HT-29 (cell line): ENCODE measurements around the gene FTO. TPM values are rescaled to one million over a fixed set of nuclear protein-coding genes. Genes with fewer than 3 reads are reported as not detected.
A peak's percentile ranks its signal among the peaks of the same experiment; 100 is the strongest.

Source experiments
- DNase-seq: peaks from one replicate; pipeline ENCODE4 v3.0.0-alpha.2; 2015; ENCODE audit warnings: low spot score
- total RNA-seq: library from RNA; depleted of rRNA; stranded (reverse); fragments of >200 nt; shearing (Covaris generic); gene quantifications from 2 replicates; pipeline ENCODE4 v1.2.3, GENCODE V29; 2014

Gene FTO
- total RNA-seq, 1 experiment from 2014 or later, result 18.8 TPM

- DNase-seq, result no peak
These were observed 441.9 kb downstream of the FTO start for GRCh38 chr16:54145881-54146280.

DNA sequence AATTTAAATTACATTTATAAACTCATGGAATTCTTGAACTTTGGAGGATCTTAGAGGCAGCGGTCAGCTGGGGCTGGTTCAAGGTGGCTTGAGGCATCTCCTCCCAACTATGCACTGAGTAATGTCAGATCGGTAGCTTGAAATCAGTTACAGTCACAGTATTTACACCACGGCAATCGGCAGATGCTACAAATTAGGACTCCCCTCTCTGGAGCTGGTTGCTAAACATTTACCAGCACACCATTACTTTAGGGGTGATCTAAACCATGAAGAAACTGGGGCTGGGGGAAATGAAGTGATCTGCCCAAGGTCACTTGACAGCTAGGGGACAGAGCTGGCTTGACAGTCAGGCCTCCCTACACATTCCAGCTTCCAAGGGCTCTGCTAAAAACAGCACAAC, 445.0 kb downstream of the FTO start:
- DNase-seq, result no peak

- no peak for DNase-seq
These were observed 446.9 kb downstream of the FTO start for GRCh38 chr16:54150861-54151260.

DNA sequence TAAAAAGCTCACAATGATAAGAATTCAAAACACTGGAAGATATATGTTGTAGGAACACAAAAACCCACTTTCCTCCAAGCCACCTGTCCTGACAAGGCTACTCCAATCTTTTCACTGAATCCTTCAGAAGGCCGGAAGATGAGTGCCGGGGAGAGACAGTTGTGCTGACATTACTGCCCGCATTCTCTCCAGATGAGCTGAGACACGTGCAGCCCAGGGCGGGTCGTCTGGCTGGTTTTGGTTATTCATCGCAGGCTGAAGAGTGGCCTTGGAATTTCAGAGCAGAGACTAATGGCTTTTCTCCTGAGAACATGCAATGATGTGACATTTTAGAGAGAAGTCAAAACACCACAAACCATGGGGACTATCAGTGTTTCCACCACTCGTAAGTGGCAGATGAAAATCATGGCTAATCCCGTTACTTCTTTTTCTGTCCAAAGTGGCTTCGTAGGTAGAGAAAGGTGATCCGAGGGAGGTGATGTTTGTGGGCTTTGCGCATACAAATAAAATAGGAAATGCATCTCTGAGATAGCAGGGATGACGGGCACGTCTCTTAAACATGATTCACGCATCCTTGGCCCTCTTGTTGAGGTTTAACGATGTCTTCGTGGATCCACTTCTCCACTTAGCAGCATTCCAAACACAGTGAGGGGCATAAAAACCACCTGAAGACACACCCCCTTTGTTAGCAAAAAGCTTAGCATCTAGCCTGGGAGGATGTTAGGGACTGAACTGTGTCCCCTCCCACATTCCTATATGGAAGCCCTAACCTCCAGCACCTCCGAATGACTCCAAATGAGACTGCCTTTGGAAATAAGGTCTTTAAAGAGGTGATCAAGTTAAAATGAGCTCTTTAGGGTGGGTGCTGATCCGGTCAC, 448.6 kb downstream of the FTO start:
- DNase-seq, result no peak

DNA sequence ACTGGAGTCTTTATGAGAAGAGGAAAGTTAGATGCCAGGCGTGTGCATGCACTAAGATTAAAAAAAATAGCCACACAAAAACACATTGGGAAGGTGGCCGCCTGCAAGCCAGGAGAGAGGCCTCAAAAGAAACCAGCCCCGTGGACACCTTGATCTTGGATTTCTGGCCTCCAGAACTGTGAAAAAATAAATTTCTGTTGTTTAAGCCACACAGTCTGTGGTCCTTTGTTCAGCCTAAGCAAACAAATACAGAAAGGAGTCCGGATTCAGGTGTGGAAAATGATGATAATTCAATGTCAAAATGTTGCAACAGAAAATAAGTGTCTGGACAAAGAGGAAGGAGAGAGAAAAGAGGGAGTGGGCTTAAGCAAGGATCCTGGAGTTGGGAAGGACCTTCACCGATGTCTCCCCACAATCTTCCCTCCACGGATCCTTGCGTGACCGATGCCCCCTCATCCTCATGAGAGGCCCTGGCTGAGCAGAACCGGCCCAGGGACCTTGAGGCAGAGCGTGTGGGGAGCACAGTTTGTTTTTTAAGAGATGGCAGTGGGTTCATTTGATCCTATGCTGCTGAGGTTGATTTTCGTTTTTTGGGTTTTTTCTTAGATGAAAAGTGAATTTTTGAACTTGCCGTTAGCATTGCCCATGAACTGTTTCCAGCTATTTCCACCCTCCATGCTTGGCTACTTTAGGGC, 449.4 kb downstream of the FTO start:
- DNase-seq, result no peak

GRCh38 chr16:54156349-54156748, 452.4 kb downstream of the FTO start:
- no peak for DNase-seq

DNA sequence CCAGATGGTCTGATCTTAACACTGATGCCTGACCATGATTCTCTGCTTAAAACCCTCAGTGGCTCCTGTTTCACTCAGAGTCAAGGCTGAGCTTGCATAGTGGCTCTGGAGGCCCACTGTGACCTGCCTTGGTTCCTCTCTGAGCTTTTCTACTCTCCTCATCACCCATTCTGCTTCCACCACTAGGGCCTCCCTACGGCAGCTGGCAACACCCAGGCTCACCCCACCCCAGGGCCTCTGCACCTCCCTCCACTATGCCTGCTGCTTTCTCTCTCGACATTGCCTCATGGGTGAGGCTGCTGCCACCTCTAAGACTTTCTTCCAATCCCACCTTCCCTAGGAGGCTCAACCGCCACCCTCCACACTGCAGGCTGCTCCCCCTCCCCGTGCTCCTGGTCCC, 455.0 kb downstream of the FTO start:
- no peak for DNase-seq

- no peak for DNase-seq
These were observed 455.6 kb downstream of the FTO start for GRCh38 chr16:54159490-54160080.

DNA sequence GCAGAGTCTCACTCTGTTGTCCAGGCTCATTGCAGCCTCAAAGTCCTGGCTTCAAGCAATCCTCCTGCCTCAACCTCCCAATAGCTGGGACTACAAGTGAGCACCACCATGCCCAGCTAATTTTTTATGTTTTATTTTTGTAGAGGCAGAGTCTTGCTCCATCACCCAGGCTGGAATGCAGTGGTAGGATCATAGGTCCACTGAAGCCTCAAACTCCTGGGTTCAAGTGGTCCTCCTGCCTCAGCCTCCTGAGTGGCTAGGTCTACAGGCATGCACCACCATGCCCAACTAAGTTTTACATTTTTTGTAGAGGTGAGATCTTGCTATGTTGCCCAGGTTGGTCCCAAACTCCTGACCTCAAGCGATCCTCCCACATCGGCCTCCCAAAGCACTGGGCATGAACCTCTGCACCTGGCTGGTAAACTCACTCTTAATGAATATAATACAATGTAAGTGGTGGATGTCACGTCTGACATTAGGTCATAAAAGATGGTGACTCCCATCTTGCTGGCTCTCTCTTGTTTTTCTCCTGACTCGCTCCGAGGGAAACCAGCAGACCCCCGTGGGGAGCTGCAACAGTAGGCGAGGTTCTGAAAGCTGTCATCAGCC, 456.4 kb downstream of the FTO start:
- no peak for DNase-seq

DNA sequence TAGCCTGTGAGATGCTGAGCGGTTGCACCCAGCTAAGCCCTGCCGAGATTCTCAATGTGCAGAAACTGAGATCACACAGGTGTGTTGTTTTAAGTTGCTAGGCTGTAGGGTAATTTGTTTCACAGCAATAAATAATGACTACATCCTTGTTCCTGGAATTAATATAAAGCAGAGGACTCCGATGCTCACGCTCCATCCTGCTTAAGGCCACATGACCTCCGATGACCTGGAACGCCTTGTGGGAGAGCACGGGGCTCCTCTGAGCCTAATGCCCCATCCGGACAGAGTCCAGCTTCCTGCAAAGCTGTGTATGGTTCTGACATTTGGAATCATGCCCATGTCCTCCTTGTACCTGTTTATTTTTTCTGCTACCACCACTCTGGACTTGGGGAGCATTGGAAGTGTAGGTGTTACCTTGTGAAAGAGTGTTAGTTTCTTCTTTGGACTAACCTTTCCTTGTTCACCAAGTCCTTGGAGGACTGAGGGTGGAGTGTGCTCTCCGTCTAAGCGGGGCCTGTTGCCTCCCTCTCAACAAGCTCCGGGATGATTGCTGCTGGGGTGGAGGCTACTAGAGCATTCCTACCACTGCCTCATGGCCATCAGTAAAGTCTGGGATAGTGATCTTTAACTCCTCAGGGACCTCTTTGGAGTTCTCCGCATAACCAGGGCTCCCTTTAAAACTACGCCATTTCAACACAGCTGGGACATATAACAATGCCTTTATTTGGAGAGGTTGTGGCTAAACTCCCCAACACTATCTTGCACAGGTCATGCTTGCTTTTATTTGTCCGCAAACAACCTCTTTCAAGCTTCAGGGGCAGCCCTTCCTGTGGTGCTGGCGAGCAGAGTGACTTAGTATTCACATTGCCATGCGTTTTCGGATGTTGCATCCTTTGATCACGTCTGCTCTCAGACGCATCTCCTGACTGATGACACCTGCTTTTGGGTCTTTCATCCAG, 457.3 kb downstream of the FTO start:
- DNase-seq, result no peak

GRCh38 chr16:54163197-54163843, 459.4 kb downstream of the FTO start:
- no peak for DNase-seq

DNA sequence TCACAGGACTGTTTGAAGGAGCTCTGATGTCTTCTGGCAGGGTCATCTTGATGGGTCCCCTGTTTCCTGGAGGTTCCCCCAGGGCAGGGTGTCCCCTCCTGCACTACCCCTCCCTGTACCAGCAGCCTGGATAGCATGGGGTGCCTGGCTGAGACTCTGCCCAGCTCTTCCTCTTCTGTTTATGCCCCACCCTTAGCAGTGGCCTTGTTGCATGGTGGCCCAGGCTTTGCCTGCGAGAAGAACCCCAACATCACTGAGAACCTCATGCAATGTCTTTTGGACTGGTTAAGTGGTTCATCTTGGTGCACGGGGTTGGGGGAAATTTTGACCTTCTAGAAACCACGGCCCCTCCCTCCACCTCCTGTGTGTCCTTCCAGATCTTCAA, 460.8 kb downstream of the FTO start:
- DNase-seq, result no peak

DNA sequence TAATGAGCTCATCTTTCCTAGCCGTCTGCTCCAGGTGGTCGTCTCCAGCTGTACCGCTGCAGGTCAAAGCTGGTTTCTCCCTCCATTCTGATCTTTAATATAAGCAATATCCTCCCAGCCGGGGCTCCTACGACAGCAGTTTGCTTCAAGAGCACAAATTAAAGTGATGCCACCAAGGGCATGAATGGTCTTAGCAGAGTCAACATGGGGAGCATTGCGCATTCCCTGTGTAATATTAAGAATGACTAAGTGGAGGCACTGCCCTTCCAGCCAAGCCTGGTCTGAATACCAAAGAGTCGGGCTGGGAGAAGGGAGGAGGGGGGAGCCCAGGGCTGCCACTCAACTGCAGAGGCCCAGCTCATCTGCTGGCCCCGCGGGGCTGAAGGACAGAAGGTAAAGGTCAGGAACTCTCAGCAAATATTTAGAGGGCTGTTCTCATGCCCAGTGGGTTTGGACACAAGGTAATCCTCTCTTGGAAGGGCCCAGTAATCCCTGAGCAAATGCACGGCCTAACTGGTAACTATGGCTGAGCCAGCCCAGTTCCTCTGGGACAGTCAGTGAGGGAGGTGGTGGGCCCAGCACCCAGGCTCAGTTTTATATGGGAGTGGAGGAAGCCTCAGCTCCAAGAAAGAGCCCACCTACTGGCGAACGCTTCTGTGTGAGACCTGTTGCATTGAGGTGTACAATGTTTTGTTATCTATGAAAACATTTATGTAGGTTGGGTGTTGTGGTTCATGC, 461.4 kb downstream of the FTO start:
- no peak for DNase-seq

DNA sequence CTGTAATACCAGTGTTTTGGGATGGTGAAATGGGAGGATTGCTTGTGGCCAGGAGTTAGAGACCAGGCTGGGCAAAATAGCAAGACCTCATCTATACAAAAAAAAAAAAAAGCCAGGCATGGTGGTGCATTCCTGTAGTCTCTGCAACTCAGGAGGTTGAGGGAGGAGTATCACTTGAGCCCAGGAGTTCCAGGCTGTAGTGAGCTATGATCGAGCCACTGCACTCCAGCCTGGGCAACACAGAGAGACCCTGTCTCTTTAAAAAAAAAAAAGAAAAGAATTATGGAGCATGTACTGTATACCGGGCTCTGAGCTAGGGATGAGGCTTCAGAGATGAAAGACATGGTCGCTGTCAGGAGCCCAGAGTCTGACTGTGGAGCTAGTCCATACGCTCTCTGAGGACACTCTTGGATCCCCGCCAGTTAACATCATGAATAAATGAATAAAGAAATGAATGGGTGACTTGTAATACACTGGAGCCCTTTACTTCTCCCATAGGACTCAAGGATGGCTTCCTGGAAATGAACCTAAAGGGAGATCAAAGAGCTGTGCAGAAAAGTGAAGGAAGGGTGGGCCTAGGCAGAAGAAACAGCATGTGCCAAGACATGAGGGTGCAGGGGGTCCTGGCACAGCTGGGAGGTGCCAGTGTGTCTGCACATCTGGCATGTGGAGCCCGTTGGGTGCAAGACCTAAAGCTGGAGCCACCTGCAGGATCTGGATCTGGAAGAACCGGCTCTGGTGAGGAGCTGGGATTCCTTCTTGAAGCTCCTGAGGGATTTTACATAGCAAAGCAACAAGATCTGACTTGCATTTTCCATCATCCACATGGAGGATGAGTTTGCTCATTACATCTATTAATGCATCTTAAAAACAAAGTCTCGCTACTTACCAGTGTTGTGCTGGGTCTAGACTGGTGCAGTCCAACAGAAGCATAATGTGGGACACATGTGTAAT, 462.2 kb downstream of the FTO start:
- DNase-seq, result no peak

- no peak for DNase-seq
These were observed 465.2 kb downstream of the FTO start for GRCh38 chr16:54169112-54169511.

DNA sequence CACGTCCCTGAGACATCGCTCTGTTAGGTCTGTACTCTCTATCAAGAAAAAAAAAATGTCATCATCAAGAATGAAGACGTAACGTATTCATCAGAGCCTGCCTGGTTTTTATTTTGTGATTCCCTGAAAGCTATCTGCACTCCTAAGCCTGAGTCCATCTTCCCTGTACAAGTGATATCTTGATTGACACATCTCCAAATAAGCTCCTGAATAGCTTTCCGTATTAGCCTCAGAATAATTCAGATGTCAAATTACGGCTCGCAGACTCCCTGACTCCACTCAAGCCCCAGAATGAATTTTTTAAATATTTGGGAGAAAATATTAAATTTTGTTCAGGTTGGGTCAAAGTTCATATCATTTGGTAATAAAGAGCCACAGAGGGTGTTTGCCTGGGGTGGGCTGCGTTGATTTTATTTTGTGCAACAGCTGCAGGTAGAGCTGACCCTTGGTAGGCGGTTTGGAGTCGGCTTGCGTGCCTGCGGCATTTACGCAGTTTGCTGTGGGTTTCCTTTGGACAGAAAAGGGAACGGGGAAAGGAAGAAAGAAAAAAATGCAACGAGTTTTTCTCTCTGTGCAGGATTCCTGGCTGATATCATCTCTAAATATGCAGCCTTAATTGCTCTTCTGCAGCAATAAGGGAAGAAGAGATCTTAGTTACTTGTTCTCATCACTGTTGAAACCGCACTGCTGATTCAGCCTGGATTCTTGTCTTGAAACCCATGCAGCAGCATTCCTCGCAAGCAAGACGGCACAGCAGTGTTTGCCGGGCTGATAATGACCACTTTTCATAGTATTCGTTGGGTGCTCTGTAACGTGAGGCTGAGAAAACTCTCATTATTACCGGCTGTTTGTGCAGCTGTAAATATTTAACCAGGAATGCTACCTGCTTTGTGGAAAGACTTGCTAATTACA, 467.9 kb downstream of the FTO start:
- DNase-seq, result peak; percentile 4

GRCh38 chr16:54173490-54173889, 469.5 kb downstream of the FTO start:
- no peak for DNase-seq

DNA sequence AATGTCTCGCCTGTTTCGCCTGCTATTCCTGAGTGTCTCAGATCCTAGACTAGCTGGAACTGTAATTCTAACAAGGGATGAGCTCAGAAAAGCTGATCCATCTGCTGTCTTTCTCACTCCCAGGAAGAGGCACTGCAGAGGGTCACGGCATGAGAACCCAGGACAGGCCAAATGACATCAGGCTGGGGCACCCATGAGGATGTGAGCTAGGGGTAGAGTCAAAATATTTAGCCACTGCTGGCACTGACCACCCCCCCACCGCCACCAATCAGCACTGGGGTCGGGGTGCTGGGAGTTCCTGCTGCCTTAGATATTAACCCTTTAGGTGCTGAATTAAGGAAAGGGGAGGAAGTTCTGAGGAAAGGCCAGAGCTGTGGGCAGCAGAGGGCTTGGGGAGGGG, 470.2 kb downstream of the FTO start:
- no peak for DNase-seq
